Activated CD8-positive, alpha-beta memory T cell treated with anti-CD3 and anti-CD28 coated beads for 36 hours (primary cell): Measurements from ENCODE around the gene GNAT3. TPM values are rescaled to one million over a fixed set of nuclear protein-coding genes. Genes with fewer than 3 reads are reported as not detected.

Experiments used
- CTCF ChIA-PET: fragments of 350-600 bp; sonication (Branson Sonifier 250); formaldehyde crosslinking; loops from one replicate; lab custom pipeline; 2021; ENCODE audit warnings: antibody characterized with exemption; lab: Charles Lee
- POLR2A ChIA-PET: fragments of 350-600 bp; sonication (Branson Sonifier 250); formaldehyde crosslinking; loops from one replicate; lab custom pipeline; 2021; ENCODE audit warnings: antibody characterized with exemption; lab: Charles Lee
- total RNA-seq, 2 experiments: library from RNA; stranded (reverse); gene quantifications; one replicate each; pipeline ENCODE4 v1.2.3, GENCODE V29; 2021

Gene GNAT3
- total RNA-seq, 2 experiments from 2014 or later, result not detected

GRCh38 chr7:80508440-80508839, 3.4 kb downstream of the GNAT3 start:
- POLR2A ChIA-PET, result no interaction called here

GRCh38 chr7:80505900-80506500, 5.9 kb downstream of the GNAT3 start:
- CTCF ChIA-PET, result no interaction called here

More at GRCh38 chr7:80508440-80508839, 3.4 kb downstream of the GNAT3 start:
- CTCF ChIA-PET, result no interaction called here

GRCh38 chr7:80500325-80500724, 11.5 kb downstream of the GNAT3 start:
- ChIA-PET CTCF (no interaction called here), POLR2A (no interaction called here)

More at GRCh38 chr7:80505900-80506500, 5.9 kb downstream of the GNAT3 start:
- POLR2A ChIA-PET, result no interaction called here

DNA sequence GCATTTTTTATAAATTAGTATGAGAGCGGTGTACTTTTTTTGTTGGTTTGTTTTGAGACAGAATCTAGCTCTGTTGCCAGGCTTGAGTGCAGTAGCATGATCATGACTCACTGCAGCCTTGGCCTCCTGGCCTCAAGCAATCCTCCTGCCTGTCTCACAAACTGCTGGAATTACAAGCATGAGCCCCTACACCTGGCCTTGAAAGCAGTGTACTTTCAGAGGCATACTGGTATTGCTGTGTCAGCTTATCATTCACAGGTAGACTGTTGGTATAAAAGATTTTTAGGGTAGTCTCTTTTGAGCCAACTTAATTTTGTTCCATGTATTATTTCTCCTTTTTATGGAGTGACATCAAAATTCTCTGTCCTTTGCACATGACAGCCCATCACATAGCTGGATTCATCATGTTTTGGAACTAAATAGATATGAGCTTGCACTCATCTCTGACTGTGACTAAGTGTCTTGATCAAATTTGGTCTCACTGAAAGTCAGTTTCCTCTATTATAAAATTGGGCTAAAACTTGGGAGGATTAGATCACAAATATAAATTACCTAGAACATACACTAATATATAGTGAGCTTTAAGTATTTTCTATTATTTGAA, 12.4 kb downstream of the GNAT3 start:
- ChIA-PET CTCF (no interaction called here), POLR2A (no interaction called here)

DNA sequence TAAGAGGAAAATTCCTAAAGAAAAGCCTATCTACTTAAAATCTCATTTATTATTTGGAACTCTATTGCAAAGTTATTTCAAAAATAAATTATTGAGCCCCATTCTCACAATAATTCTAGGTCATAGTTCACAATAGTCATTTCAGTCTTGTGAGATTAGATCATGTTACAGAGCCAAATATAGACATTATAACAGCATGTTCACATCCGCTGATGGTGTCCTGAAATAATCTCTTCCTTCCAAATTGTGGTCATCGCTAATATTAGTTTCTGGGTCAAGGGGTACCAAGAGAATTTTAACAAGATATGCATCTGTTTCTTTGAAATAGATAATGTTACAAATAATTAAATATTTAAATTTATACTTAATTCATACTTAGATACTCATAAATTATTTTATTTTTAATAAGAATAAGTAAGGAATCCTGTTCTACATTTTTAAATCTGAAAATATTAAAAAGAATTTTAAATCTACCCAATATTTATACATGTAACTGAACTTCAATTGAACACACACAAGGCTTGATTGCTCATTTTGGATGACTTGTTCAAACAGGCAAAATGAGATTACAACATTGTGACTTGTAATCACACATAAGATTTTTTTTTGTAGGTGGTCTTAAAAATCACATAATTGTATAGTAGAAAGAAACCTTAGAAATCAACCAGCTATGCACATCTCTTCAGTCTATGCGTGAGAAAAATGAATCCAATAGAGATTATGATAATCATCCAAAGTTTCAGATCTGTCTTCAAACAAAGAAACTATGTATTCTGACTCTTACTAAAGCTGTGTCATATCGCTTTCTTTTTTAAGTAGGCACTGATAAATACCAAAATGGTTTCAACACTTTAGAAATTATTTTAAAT, 13.1 kb downstream of the GNAT3 start:
- CTCF ChIA-PET, result no interaction called here

GRCh38 chr7:80496586-80496985, 15.3 kb downstream of the GNAT3 start:
- ChIA-PET POLR2A (no interaction called here), CTCF (no interaction called here)

More for the DNA sequence above, 13.1 kb downstream of the GNAT3 start:
- POLR2A ChIA-PET, result no interaction called here

- ChIA-PET CTCF (no interaction called here), POLR2A (no interaction called here)
Measured at GRCh38 chr7:80493121-80493849, 18.6 kb downstream of the GNAT3 start.

DNA sequence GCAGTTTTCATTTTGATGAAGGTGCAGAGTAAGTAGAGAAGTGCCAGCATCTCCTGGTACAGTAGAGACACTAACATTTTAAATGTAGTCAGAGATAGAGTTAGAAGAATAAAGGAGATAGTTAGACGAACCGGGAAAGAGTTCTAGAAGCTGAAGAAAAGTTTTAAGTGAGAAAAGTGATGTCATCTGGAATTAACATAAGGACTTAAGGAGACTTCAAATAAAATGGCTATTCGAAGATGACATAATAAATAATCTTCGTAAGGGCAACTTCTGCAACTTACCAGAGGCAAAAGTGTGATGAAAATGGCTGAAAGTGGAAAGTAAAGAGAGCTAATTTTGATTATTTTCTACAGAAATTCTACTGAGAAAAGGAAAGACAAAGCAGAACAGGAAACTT, 20.4 kb downstream of the GNAT3 start:
- ChIA-PET POLR2A (no interaction called here), CTCF (interaction anchor here (0.6 kb wide), 1 partner anchor 146 kb away, joined by 3 read pairs; no protein-coding TSS in a partner anchor)

GRCh38 chr7:80488851-80489370, 23.0 kb downstream of the GNAT3 start:
- CTCF ChIA-PET, result no interaction called here
- POLR2A ChIA-PET, result no interaction called here

DNA sequence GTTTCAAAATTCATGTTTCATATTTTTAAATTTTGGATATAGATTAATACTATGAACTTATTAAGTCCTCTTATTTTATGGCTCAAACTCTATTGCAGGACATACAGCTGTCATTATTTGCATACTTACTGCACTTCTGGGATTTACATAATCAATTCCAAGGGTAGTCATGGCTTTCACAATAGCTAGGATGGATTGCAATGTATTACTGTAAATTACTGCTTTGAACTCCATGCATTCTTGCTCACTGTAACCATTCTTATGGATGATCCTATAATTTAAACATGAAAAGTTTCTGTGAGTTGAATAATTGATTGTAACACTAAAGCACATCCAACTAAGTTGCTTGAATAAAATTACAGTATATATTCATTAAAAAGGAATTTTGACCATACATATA, 23.5 kb downstream of the GNAT3 start:
- CTCF ChIA-PET, result no interaction called here

GRCh38 chr7:80485721-80486120, 26.1 kb downstream of the GNAT3 start:
- CTCF ChIA-PET, result no interaction called here
- POLR2A ChIA-PET, result no interaction called here

More for the DNA sequence above, 23.5 kb downstream of the GNAT3 start:
- POLR2A ChIA-PET, result no interaction called here

DNA sequence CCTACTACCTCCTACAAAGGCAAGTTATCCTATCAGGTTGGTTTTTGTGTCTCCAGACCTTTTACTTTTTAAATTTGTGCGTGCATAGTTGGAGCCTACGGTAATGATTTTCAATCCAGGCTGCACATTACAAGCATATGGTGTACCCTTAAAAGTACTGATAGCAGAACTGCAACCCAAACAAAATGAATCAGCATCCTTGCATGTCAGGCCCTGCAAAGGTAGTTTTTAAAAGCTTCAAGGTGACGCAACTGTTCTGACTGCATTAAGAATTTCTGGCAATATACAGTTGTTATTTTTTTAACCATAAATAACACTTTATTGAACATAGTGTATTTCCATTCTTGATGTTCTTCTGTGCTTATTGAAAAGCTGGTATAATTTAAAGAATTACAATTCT, 28.9 kb downstream of the GNAT3 start:
- ChIA-PET POLR2A (no interaction called here), CTCF (interaction anchor here (1.0 kb wide), 1 partner anchor 15 kb away, joined by 3 read pairs; no protein-coding TSS in a partner anchor)

DNA sequence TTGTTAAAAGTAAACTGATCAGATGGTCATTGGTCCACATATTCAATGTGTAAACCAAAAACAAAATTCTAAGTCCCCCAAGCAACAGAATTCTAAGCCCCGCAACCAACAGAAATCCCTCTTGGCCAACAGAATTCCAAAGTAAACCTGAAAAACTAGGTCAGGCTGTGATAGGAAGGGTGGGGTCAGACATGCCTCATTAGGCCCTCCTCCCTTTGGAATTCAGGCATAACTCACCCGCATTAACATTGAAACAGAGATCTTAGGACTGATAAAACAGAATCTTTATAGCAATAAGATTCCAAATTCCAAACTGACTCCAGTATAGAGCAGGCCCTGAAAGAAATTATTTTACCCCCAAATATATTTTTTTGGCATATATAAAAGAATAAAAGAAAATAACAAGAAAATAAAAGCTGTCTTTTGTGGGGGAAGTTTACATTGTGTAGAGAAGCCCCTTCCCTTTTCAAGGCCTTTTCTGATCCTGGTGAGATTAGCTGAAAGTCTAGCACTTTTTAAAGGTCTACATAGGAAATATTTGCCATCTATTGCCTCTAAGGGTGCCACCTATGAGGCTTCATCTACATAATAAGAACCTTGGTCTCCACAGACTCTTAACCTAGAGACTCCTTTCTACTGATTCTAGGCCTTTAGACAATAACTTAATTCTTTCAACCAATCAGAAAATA, 30.5 kb downstream of the GNAT3 start:
- POLR2A ChIA-PET, result no interaction called here
- CTCF ChIA-PET, result no interaction called here

GRCh38 chr7:80480566-80480965, 31.3 kb downstream of the GNAT3 start:
- CTCF ChIA-PET, result no interaction called here
- POLR2A ChIA-PET, result no interaction called here

- ChIA-PET CTCF (no interaction called here), POLR2A (no interaction called here)
Measured at GRCh38 chr7:80478683-80479082, 33.2 kb downstream of the GNAT3 start.

GRCh38 chr7:80476035-80476434, 35.8 kb downstream of the GNAT3 start:
- ChIA-PET CTCF (no interaction called here), POLR2A (no interaction called here)

- ChIA-PET CTCF (no interaction called here), POLR2A (no interaction called here)
Measured at GRCh38 chr7:80475383-80475782, 36.5 kb downstream of the GNAT3 start.

DNA sequence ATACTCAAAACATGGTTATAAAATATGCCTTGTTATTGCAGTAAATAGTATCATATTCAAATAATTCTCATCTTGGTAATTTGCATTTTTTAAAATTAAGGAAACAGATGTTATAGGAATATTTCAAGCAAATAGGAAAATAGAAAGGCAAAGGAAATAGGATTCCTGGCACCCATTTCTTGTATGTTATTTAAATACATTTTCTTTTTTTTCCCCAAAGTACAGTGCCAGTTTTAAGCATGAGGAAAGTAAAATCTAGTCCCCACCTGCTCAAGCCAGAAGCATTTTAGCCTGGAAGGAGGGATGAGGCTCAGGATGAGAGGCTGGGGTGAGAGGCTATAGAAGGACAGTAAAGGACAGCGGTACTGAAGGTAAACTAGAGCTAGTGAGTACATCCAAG, 38.1 kb downstream of the GNAT3 start:
- ChIA-PET POLR2A (no interaction called here), CTCF (no interaction called here)
